Stimulated activated CD4-positive, alpha-beta T cell treated with anti-CD3 and anti-CD28 coated beads, Interleukin-1b, Interleukin-23, amount 100 ng/mL, for 48 hours (primary cell): Measurements from ENCODE around the gene KIF2C.
"Not testable (repeated sequence)": the region's sequence is repeated elsewhere in the genome, so short reads cannot be mapped to it uniquely, and the experiment has no call there.

Experiments
- DNase-seq: peaks from one replicate; pipeline ENCODE4 v3.0.0-alpha.2; 2020

Gene KIF2C

GRCh38 chr1:44739307-44740178, at the start of gene KIF2C:
Gene KIF2C (plus strand): TSS chr1:44739837. CDS start chr1:44739933, 96 bp downstream.
- peak; percentile 97 for DNase-seq

DNA sequence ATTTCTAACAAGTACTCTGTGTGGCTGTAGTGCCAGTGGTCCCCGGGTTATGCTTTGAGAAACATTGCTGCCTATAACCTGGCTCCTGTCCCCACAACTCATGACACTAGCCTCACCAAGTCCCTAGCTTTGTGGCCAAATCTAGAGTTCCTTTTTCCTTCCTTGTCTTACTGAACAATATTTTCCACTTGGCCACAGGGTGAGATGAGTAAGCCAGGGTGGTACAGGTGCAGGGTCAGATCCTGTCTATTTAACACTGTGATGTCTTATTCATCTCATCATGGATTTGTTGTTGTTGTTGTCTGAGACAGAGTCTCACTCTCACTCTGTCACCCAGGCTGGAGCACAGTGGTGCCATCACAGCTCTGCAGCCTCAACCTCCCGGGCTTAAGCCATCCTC, 46.5 kb upstream of the KIF2C start:
- peak; percentile 18 for DNase-seq

- no peak for DNase-seq
Measured at GRCh38 chr1:44693900-44694299, 45.7 kb upstream of the KIF2C start.

- DNase-seq: no peak
Measured at GRCh38 chr1:44694863-44695478, 44.7 kb upstream of the KIF2C start.

GRCh38 chr1:44695671-44696070, 44.0 kb upstream of the KIF2C start:
- no peak for DNase-seq

DNA sequence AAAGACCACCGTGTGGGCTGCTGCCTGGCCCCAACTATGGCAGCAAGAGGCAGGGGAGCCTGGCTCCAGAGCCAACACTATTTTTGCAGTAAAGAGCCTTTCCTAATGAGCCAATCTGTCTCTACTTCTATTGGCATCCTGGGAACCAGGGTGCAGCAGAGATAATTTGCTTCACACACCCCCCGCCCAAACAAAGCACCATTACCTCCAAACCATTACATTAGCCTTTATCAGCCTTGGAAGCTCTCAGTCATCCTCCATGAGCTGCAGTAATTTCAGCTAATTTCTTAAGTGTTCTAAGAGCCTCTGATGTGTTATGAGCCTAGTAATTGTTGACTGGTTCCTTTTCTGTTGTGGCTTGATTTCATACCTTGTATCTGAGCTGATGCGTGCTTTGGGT, 43.5 kb upstream of the KIF2C start:
- DNase-seq: no peak

GRCh38 chr1:44696789-44697345, 42.8 kb upstream of the KIF2C start:
- peak; percentile 53 for DNase-seq

- DNase-seq: no peak
Measured at GRCh38 chr1:44698138-44698537, 41.5 kb upstream of the KIF2C start.

- not testable (repeated sequence) for DNase-seq
Measured at GRCh38 chr1:44699375-44699774, 40.3 kb upstream of the KIF2C start.

DNA sequence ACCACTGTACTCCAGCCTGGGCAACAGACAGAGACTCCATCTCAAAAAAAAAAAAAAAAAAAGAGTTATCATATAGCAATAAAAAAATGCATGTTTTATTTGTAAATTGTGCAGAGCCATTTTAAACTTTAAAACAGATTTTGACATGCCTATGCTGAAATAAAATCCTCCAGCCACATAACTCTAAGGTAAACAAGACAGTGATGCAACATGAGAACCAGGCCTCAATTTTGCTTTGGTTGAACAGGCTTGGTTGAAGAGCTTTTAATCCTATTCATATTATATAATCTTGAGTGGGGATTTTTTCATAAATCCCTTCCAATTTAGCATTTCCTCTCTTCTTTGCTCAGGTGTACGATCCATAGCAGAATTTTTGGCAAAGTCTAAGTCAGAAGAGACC, 39.1 kb upstream of the KIF2C start:
- DNase-seq: no peak

DNA sequence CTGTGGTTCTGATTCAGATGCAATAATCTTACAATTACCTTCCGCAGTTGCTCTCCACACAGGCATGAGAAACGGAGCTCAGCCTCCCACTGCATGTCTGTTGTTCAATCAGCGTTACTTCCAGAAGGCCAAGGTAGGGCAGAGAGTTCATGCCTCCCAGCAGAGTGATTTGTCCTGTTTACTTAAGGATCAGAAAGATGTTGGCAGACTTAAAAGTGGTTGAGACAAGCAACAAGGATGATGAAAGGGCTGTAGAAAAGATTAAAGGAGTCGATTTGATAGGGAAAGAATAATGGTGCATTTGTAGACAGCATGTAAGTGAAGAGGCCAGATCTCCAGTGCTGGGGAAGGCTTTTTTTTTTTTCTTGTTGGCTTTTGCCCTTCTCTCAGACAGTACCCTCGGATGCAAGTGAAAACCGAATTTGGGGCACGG, 38.5 kb upstream of the KIF2C start:
- DNase-seq: no peak

- no peak for DNase-seq
Measured at GRCh38 chr1:44705470-44705869, 34.2 kb upstream of the KIF2C start.

DNA sequence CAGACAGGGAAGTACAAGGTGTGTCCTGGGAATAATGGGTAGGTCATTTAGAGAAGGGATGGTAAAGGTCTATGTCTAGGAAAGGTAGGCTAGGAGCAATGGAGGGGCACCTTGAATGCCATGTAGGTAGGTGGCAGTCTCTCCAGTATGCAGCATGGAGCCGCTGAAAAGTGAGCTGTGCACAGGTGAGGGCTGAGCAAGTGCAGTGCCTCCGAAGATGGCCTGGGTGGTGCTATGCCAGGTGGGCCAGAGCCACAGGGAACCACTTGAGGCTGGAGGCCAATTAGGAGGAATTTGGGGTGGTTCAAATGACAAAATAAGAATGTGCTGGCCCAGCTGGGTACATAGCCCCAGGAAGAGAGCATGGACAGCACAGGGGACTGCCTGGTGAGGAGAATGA, 33.7 kb upstream of the KIF2C start:
- DNase-seq: no peak

- no peak for DNase-seq
Measured at GRCh38 chr1:44707112-44707881, 32.3 kb upstream of the KIF2C start.

- DNase-seq: no peak
Measured at GRCh38 chr1:44707959-44708831, 31.4 kb upstream of the KIF2C start.

DNA sequence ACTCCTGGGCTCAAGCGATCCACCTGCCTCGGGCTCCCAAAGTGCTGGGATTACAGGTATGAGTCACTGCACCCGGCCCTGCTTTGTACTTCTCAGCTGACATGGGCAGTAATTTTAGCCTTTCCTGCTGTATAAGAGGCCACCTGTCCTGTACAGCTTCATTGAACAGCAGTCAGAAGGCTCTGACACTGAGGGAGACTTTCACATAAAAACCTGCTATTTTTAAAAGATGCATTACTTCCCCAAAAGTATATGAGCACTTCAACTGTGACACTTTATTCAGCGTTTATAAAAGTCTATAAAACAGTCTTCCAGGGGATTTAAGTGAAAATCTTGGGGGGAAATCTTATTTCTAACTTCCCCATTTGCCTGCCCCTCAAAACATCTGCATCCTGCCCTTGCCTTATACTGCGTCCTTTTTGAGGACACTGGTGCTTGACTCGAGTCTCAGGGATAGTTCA, 26.3 kb upstream of the KIF2C start:
- DNase-seq: no peak

GRCh38 chr1:44714532-44714931, 25.1 kb upstream of the KIF2C start:
- DNase-seq: no peak

GRCh38 chr1:44714944-44715571, 24.6 kb upstream of the KIF2C start:
- DNase-seq: peak; percentile 69

DNA sequence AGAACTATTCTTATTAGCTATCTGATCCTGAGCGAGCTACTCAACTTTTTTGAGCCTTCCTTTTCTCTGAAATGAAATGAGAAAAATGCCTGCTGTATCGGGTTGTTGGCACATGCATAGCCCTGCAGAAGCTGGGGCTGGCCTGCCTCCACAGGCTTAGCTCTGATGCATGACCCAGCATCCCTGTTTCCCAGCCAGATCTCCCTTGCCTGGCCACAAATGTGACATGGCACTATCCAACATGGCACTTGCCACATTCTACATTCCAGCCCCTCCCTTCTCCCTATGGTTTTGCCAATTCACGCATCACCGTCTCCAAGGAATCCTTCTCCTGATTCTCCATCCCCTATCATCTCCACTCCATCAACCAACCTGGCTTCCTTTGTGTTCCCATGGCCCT, 22.5 kb upstream of the KIF2C start:
- DNase-seq: no peak

GRCh38 chr1:44717653-44718052, 22.0 kb upstream of the KIF2C start:
- DNase-seq: no peak

- no peak for DNase-seq
Measured at GRCh38 chr1:44718091-44718490, 21.5 kb upstream of the KIF2C start.

GRCh38 chr1:44719318-44719717, 20.3 kb upstream of the KIF2C start:
- DNase-seq: no peak
